Glomerular visceral epithelial cell (primary cell): ENCODE results near the gene WWC2.

Source experiments
- DNase-seq: peaks from one replicate; pipeline ENCODE4 v3.0.0-alpha.2; 2016; ENCODE audit errors: extremely low spot score

Gene WWC2

DNA sequence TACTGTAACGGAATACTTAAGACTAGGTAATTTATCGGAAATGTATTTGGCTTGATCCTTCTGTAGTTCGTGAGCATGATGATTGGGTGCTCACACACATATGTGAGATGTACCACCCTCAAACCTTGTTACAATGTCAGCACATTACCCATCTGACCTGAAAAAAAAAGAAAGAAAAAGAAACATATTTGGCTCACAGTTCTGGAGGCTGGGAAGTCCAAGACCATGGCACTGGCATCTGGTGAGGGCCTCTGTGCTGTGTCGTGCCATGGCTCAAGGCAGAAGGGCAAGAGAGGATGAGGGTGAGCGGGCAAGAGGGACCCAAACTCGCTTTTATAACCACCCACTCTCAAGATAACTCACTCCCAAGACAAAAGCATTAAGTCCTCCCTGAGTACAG, 230.2 kb downstream of the WWC2 start:
- no peak for DNase-seq

DNA sequence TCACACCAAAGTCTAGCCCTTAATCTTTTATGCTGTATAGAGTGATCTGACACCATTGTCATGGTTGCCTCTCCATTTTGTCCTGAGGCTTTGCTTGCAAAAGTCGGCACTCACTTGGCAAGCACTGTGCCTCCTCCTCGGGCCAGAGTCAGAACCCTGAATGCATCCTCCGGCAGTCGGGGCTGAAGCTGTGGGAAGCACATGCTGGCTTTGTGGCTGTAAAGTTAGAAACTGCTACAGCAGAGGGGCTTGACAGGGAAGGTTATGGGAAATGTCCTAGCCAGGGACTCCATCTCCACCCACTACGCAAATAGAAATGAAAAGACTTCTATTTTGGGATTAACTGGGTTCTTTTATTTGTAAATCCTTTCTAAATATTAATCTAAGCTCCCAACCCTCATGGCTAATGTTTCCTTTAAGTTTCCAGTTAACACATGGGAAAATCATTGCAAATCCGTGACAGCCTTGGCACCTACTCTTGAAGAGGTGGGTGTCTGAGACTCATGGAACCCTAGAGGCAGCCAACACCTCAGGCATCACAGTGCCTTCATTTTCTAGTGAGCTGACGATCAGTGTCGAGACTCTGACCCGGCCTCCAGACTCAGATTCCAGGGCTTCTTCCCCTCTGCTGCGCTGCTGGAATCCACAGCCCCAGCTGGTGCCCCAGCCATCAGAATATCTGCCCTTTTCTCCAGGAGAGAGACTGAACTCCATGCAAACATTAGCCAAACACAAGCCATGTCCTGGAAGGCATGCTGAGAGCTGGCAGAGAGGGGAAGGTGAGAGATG, 231.1 kb downstream of the WWC2 start:
- DNase-seq = no peak

GRCh38 chr4:183330841-183331240, 231.8 kb downstream of the WWC2 start:
- DNase-seq = no peak

DNA sequence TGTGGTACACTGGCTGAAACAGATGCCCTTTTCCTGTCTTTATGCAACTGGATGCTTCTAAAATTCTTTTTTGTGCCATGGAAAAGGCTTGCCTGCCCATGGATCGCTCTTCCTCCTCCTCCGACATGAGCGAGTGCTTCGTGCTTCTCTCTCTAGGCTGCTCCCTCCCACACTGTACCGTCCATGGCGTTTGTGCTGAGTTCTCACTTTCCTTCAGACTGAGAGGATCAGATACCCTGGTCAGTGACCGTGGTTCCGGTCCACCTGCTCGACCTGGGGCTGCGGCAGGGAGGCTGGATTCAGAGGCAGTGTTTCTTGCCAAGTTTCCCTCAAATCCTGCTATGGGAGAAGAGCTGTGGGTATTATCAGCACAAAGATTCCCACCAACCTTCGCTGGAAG, 233.4 kb downstream of the WWC2 start:
- DNase-seq = no peak

- no peak for DNase-seq
Observed at GRCh38 chr4:183333202-183333601, 234.1 kb downstream of the WWC2 start.

DNA sequence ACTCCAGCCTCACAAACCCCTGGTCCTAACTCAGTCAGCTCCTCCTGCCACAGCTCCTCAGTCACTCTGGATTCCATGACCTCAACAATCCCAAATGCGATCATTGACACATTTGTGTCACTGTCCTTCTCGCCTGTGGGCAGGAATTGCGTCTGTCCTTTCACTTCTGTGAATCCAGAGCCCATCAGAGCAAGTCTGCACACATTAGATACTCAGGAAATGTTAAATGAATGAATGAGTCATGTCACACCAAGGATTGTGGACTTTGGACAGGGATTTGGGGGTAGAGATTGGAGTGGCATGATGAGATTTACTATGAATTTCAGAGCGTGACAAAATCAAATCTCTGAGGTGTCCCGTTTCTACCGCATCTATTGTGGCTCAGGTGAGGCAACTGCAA, 234.9 kb downstream of the WWC2 start:
- DNase-seq = peak; percentile 58

DNA sequence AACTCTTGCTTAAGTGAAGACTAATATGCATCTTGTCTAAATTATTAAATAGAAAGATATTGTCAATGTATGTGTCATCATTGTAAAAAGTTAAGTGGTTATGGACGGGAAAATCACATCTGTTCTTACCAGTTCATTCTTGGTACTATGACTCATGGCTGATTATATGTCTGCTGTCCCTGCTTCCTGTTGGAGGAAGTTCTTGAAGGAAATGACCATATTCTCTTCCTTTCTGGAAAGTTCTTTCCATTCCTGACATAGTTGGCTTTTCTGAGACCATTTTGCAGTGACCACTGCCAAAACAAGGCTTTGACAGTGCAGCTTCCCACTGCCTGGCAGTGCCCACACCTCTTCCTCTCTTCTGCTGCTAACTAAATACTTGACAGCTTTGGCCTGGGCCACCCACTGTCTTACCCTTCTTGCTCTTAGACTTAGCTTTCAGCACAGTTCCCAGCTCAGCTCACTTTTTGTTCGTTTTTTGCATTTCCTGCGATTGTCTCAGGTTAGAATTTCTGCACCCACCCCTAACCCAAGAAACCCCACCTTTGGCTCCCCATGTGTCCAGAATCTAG, 236.4 kb downstream of the WWC2 start:
- peak; percentile 71 for DNase-seq

GRCh38 chr4:183337349-183337748, 238.3 kb downstream of the WWC2 start:
- DNase-seq = no peak

DNA sequence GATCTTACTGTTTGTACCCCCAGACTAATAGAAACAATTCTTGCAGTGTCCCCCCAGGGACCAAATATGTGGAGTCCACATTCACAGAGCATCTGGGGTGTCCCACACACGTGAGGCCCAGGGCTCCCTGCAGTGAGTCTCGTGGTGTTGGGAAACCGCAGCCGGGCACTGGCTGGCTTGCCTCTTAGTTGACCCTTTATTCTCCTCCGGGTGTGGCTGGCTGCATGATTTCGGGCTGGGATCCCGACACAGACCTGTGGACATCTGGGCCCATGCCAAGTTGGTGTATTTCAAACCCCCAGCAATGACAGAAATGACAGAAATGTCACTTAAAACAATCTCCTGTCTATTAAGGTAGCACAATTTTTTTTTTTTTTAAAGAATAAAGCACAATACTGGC, 238.8 kb downstream of the WWC2 start:
- peak; percentile 48 for DNase-seq

DNA sequence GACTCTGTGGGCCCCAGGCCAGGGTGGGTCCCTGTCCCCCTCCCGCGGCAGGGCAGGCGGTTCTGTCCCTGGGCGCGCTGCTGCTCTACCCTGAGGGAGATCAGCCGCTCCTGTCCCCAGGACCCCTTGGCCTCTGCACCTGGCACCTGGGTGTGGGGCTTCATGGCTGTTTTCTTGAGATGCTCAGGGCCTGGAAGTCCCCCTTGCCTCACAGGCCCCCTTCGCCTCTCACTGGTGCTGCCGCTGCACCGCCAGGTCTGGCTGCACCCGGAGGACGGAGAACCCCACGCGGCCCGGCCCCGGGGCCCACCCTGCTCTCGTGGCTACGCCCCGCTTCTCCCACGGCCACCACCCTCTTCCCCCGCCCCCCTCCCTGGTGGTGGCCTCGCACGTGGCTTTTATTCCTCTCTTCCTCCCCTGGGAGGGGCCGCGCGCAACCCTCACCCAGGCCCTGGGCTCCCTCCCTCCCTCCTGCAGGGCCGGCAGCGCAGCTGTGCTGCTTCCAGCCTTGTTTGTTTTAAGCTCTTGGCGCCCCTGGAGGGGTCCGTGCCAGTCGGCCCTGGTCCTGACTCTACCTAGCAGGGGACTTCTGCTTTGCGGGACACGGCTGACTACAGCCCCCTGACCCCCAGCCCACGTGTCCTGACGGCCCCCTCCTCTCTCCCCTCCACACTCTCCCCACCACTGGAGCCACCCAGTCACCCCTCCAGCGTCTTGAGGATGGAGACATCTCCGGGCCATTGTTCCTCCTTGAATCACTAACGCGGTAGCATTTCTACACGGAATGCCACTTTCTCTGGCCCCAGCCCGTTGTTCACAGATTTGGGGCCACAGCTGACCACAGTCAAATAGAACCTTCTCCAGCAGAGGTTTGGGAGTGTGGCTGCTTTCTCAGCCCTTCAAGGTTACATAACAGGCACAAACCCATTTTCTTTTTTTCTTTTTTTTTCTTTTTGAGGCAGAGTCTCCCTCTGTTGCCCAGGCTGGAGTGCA, 243.8 kb downstream of the WWC2 start:
- DNase-seq = no peak

GRCh38 chr4:183343730-183344129, 244.7 kb downstream of the WWC2 start:
- DNase-seq = no peak

- no peak for DNase-seq
Observed at GRCh38 chr4:183344523-183345255, 245.6 kb downstream of the WWC2 start.

DNA sequence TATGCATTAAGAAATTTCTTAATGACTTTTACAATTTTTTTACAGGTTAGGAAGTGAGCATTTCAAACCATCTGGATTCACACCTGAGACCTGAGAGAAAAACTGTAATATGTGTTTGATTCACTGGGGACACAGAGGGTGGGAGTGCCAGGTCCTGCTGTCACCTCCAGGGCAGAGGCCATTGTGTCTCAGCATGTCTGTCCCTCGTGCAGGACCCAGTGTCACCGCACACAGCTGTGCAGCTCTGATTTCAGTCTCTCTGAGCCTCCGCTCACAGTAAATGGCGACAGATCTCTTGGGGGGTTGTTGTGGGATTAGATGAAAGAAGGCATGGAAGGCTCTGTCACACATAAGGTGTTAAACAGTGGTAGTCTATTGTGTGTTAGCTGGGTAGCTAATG, 246.2 kb downstream of the WWC2 start:
- no peak for DNase-seq

DNA sequence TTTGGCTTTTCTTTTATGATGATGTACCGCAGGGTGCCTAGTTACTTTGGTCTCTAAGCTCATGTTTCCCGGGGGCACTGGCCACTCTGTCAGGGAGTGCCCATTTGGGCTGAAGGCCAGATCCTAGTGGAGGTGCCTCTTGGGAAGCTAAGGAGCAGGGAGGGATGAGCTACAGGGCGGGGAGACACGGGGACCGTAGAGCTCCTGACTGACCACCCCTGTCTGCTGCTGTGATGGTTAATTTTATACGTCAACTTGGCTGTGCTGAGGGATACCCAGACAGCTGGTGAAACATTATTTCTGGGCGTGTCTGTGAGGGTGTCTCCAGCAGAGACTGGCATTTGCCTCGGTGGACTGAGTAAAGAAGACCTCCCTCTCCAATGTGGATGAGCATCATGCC, 248.1 kb downstream of the WWC2 start:
- no peak for DNase-seq

DNA sequence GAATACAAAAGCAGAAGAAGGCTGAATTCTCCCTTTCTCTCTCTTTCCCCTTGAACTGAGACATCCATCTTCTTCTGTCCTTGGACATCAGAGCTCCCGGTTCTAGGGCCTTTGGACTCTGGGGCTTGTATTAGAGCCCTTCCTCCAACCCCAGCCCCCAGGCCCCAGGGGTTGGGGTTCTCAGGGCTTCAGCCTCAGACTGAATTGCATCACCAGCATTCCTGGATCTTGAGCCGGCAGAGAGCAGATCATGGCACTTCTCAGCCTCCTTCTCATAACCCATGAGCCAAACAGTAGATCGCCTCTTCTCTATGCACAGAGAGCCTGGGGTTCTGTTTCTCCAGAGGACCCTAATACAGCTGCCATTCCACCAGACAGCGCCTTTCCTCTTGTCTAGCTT, 248.5 kb downstream of the WWC2 start:
- no peak for DNase-seq

GRCh38 chr4:183348136-183348535, 249.1 kb downstream of the WWC2 start:
- no peak for DNase-seq

DNA sequence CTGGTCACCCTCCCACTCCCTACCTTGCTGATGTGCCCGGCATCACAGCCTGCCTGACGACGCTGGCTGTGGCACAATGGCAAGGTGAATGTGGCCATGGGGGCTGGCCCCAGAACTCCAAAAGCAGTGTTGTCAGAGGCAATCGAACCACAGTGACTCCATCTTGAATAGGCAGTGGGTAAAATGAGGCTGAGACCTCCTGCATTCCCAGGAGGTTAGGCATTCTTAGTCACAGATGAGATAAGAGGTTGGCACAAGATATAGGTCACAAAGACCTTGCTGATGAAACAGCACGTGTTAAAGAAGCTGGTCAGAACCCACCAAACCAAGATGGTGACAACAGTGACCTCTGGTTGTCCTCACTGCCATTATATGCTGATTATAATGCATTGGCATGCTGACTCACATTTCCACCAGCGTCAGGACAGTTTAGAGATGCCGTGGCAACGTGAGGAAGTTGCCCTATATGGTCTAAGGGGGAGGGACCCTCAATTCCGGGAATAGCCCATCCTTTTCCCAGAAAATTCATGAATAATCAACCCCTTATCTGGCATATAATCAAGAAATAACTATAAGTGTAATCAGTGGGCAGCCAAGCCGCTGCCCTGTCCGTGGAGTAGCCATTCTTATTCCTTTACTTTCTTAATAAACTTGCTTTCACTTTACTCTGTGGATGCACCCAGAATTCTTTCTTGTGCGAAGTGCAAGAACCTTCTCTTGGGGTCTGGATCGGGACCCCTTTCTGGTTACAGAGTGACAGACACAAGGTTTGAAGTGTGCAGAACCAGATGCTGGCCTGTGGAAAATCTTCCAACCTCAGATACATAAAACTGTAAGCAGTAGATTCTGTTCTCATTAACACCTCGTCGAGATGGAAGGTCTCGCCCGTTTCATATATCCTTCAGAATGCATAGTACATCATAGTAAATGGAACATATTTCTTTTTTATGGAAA, 249.9 kb downstream of the WWC2 start:
- peak; percentile 93 for DNase-seq

DNA sequence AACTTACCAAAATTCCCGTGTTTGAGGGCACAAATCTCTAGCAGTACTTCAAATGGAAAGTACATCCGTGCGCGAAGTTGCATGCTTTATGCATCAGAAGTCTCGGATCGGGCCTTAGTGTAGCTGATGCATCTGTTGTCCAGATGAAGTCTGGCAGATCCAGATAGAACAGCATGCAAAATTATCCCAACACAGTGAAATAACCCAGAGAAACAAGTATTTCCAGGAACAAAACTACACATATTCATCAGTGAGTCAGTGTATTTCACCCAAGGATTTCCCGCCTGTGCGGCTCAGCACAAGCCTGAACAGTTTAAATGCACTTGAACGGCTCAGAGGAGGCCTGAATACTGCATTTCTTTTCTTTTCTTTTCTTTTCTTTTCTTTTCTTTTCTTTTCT, 250.6 kb downstream of the WWC2 start:
- DNase-seq = peak; percentile 51

DNA sequence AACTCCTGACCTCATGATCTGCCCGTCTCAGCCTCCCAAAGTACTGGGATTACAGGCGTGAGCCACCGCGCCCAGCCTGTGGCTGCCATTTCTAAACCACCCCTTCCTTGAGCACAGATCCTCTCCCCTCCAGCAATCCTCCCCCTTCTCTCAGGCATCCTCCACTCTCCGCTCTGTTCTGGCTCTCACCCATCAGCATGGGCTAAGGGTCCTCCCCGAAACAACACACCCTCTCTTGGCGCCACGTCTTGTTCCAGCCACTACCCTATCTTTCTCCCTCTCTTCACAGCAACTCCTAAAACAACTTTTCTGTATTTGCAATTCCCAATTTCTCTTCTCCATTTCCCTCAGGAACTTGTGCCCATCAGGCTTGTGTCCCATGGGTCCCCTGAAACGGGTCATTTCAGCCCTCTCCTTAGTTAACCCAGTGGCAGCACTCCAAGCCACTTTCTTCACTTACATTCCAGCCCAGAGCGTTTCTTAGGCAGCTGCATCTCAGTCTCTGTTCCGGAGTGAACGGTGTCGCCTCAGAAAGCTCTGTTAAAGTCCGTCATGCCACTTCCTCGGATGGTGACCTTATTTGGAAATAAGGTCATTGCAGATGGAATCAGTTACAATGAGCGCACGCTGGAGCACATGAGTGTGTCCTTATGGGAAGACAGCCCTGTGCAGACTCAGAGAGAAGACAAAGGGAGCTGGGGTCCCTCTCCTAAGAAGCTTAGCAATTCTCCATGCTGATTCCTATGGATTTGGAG, 251.4 kb downstream of the WWC2 start:
- no peak for DNase-seq

GRCh38 chr4:183352546-183352945, 253.5 kb downstream of the WWC2 start:
- no peak for DNase-seq
